GM21390 (cell line): Measurements from ENCODE around the gene TEAD4.

Source experiments
- ATAC-seq: cut with Tn5 transposase; IDR thresholded peaks from one replicate; pipeline ENCODE4 v1.9.1; 2021; ENCODE audit not compliant: unreplicated experiment

The TEAD4 gene

DNA sequence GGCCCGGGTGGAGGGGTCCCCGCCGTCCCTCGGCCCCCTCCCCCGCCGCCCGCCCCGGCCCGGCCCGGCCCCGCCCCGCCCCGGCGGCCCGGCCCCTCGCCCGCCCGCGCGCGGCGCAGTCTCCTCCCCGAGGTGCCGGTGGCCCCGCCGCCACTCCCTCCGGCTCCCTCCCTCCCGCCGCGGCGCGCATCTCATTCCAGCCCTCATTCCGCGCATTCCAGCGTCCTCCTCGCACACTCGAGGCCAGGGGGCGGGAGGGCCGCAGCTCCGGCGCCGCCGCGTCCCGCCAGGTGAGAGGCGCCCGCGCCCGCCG is at the start of gene TEAD4:
TSS of gene TEAD4 (plus strand) at position 206 of the 313 bp plus-strand sequence.
- no peak for ATAC-seq

- ATAC-seq: no peak
Measured at GRCh38 chr12:2912216-2912575, 47.0 kb upstream of the TEAD4 start.

DNA sequence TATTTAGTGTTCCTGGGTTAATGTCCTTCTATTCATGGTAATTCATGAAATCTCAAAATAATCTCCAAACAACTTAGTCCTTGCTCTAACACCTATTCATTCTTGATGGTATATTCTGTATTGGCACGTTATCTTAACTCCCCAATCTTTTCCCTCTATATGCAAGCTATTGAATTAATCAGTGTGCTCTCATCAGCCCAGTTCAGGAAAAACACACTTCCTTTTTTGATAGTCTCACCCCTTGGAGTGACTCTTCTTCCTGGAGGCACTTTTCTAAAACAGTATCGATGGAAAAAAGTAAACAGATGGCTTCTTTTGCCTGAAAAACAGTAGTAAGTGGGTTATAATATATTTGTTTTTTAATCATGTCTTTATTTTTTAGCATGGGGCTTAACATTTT is 39.9 kb upstream of the TEAD4 start:
- no peak for ATAC-seq

DNA sequence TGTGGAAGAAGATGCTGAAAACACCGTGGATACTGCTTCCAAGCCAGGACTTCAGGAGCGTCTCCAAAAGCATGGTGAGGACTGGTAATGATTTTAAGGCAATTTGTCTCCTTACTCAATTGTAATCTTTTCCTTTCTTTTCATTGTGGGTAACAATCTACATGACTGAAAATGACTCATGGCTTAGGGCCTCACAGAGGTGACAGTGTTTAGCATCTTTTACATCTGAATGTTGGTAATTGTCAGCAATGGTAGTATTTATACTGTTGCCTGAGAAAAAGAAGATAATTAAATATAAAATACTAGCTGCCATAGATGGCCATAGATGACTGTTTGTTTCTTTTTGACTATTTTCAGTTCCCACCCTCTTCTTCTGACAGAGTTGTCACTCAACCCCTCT is 36.9 kb upstream of the TEAD4 start:
- no peak for ATAC-seq

GRCh38 chr12:2923057-2923456 is 36.1 kb upstream of the TEAD4 start:
- no peak for ATAC-seq

DNA sequence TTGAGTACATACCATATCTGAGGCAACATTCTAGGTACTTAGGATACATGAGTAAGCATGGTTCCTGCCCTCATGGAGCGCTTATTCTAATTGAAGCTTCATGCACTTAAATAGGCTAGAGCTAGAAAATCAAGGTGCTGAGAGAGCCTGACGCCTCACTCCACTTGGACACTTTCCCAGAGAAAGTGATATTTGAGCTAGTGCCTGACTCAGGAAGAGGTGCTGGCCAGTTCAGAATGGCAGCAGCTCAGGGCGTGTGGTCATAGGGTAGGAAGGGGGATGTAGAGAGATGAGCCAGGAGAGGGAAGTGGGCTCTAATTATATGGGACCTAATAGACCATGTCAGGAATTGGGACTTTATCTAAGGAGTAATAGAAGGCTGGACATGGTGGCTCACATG is 35.2 kb upstream of the TEAD4 start:
- no peak for ATAC-seq

DNA sequence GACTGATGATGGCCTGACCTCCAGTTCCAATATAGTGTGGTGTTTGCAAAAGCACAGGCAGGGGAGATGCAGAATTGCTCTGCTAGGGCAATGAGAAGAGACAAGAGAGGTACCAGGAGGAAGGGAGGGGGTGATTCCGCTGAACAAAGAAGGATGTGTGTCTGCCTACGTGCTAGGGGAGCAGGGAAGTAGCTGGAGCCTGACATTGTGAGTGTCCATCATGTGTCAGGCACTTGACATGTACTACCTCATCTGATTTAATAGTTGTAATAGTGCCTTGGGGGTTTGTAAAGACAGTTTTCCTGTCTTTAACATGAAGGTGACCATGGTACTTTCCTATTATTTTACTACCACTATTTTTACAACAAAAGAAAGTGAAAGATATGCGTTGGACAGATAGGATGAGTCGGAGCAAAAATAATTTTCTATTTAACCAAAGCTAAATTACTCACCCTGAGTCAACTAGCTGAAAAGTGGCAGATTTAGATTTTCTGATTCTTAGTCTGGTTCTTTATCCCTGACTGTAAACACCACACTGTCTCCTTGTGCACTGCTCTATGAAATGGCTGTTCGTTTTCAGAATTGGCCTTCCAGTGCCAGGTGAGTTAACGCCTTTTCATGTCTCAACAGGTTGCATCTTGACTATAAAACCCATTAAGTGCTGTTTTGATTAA is 33.7 kb upstream of the TEAD4 start:
- no peak for ATAC-seq

DNA sequence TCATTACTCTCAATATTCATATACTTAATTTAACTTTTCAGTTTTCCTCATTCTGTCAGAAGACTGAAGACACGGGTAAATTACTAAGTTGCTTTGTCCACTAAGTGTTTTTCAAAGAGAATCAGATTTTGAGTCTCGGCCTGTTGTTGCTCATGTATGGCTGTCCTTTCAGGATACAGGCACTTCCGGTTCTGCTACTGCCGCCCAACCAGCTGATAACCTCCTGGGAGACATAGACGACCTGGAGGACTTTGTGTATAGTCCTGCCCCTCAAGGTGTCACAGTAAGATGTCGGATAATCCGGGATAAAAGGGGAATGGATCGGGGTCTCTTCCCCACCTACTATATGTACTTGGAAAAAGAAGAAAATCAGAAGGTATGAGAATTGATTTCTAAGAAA is 28.3 kb upstream of the TEAD4 start:
- no peak for ATAC-seq

GRCh38 chr12:2933586-2933985 is 25.6 kb upstream of the TEAD4 start:
- no peak for ATAC-seq

- no peak for ATAC-seq
Measured at GRCh38 chr12:2934371-2934770, 24.8 kb upstream of the TEAD4 start.

DNA sequence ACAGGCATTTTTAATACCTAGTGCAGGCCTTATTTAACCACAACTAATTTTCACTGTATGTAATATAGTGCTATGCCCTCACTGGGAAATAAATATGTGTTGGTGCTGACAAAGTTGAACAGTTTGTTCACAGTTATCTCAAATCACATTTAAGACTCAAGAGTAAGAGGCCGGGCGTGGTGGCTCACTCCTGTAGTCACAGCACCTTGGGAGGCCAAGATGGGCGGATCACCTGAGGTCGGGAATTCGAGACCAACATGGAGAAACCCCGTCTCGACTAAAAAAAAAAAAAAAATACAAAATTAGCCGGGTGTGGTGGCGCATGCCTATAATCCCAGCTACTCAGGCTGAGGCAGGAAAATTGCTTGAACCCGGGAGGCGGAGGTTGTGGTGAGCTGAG is 22.9 kb upstream of the TEAD4 start:
- ATAC-seq: no peak

- ATAC-seq: no peak
Measured at GRCh38 chr12:2937500-2937899, 21.7 kb upstream of the TEAD4 start.

GRCh38 chr12:2939191-2939590 is 20.0 kb upstream of the TEAD4 start:
- no peak for ATAC-seq

- no peak for ATAC-seq
Measured at GRCh38 chr12:2940564-2940963, 18.6 kb upstream of the TEAD4 start.

- no peak for ATAC-seq
Measured at GRCh38 chr12:2941524-2941923, 17.7 kb upstream of the TEAD4 start.

- ATAC-seq: no peak
Measured at GRCh38 chr12:2944401-2945047, 14.7 kb upstream of the TEAD4 start.

DNA sequence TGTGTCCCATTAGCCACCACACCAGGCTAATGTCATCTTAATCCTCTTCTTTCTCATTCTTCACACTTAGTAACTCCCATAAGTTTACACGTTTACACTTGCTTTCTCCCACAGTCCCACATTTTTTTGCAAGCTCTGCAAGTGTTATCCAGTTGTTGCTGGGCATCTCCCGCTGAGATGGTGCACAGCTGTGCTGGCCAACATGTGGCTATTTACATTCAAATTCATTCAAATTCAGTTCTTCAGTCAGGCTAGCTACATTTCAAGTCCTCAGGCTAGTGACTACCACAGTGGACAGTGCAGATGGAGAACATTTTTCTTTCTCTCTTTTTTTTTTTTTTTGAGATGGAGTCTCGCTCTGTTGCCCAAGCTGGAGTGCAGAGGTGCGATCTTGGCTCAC is 9.8 kb upstream of the TEAD4 start:
- no peak for ATAC-seq

GRCh38 chr12:2955888-2956287 is 3.3 kb upstream of the TEAD4 start:
- no peak for ATAC-seq

DNA sequence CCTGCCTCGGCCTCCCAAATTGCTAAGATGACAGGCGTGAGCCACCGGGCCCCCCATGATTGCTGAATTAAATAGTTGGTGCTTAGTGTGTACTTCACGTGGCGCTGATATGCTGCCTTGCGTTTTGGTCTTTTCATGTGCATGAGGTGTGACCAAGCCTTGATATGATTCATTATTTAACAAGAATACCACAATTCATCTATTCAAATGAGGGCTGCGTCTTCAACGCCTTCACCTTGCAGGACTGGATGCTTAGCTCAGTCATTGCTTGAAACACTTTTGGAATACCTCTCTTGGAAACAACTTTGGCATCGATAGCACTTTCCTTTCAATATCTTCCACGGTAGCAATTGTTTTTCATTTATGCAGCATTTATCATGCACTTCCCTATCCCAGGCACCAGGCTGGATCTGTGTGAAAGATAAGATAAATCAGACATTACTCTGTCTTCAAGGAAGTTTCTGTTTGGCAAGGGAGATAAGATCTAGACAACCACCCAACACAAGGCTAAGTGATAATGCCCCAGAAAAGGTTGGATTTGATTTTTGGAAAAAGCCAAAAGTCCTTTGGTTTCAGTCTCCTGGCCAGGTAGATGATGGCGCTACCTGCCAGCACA is 1.3 kb upstream of the TEAD4 start:
- ATAC-seq: no peak

GRCh38 chr12:2958432-2959191 is 585 bp upstream of the TEAD4 start:
- no peak for ATAC-seq

DNA sequence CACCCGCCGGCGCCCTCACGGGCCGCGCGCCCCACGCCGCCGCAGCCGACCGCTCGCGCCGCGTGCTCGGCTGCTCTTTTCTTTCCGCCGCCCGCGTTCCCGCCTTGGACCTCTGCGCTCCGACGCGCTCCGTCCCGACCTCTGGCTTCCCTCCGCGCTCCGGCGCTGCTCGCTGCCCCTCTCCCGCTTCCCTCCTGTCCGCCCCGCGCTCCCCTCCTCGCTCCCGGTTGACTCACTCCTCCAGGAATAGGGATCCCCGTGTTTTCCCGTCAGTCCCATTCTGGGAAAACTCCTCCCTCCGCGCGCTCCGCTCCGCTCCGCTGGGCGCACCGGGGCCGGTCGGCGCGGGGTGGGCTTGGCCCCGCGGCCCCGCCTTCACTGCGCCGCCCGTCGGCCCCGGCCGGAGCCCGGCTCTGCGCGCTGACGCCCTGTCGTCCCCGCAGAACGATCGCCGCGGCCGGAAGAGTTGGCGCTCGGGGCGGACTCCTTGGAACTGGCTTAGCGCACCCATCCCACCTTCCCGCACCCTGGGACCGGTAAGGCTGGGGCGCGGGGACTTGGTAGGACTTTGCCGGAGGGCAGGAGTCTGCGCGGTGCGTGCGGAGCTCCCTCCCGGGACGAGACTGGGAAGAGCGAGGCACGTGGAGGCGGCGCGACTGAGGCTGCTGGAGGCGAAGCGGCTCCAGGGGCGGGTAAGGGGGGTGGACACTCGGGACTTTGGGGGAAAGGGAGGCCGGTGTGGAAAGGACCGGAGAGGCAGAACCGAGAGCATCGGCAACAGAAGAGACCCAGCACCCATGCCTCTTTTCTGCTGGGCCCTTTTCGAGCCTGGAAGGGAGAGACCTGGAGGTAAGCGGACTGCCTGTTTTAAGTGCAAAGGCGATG is 550 bp downstream of the TEAD4 start:
- ATAC-seq: no peak
